MM.1S (cell line): ENCODE results near the gene MOCS2.

ENCODE experiments used
- DNase-seq: peaks from one replicate; pipeline ENCODE4 v3.0.0-alpha.2; 2015
- H2AFZ ChIP-seq: fragments of 300-600 bp; sonication (generic); 2 replicates; pipeline ENCODE4 v1.6.0; 2016; ENCODE audit warnings: antibody characterized with exemption, low read length
- H3F3A ChIP-seq: fragments of 300-600 bp; sonication (generic); 2 replicates; pipeline ENCODE4 v1.6.1; 2016; ENCODE audit warnings: mild to moderate bottlenecking, antibody characterized with exemption, low read length, moderate library complexity, mixed read lengths; ENCODE audit not compliant: insufficient read depth
- H3K27ac ChIP-seq: fragments of 300-600 bp; sonication (generic); 2 replicates; pipeline ENCODE4 v1.5.1; 2016; ENCODE audit warnings: mild to moderate bottlenecking, low read length
- H3K27me3 ChIP-seq: fragments of 300-600 bp; sonication (generic); replicated peaks from 2 replicates; pipeline ENCODE4 v1.6.0; 2016; ENCODE audit warnings: low read length; ENCODE audit not compliant: insufficient read depth
- H3K36me3 ChIP-seq: fragments of 300-600 bp; sonication (generic); replicated peaks from 2 replicates; pipeline ENCODE4 v1.6.1; 2016; ENCODE audit warnings: mild to moderate bottlenecking, low read length, mixed read lengths; ENCODE audit not compliant: insufficient read depth
- H3K4me1 ChIP-seq: fragments of 300-600 bp; sonication (generic); 2 replicates; pipeline ENCODE4 v1.6.1; 2016; ENCODE audit warnings: low read length, mixed read lengths
- H3K4me2 ChIP-seq: fragments of 300-600 bp; sonication (generic); 2 replicates; pipeline ENCODE4 v1.6.0; 2016; ENCODE audit warnings: low read depth, low read length
- H3K4me3 ChIP-seq: fragments of 300-600 bp; sonication (generic); 2 replicates; pipeline ENCODE4 v1.5.1; 2016; ENCODE audit warnings: low read length, mixed read lengths
- H3K79me2 ChIP-seq: fragments of 300-600 bp; sonication (generic); 2 replicates; pipeline ENCODE4 v1.6.1; 2016; ENCODE audit warnings: mixed run types, low read length, mixed read lengths
- H3K9ac ChIP-seq: fragments of 300-600 bp; sonication (generic); 2 replicates; pipeline ENCODE4 v1.6.1; 2016; ENCODE audit warnings: low read length, mixed read lengths
- H3K9me2 ChIP-seq: fragments of 300-600 bp; sonication (generic); replicated peaks from 2 replicates; pipeline ENCODE4 v1.6.1; 2016; ENCODE audit warnings: mild to moderate bottlenecking, low read length, mixed read lengths; ENCODE audit not compliant: insufficient read depth
- H3K9me3 ChIP-seq: fragments of 300-600 bp; sonication (generic); replicated peaks from 2 replicates; pipeline ENCODE4 v1.6.1; 2016; ENCODE audit warnings: mild to moderate bottlenecking, low read length, mixed read lengths; ENCODE audit not compliant: insufficient read depth
- H4K20me1 ChIP-seq: fragments of 300-600 bp; sonication (generic); 2 replicates; pipeline ENCODE4 v1.6.1; 2016; ENCODE audit warnings: mild to moderate bottlenecking, low read length, moderate library complexity, mixed read lengths; ENCODE audit not compliant: insufficient read depth
- EZH2 ChIP-seq: fragments of 300-600 bp; sonication (generic); optimal IDR thresholded peaks from 2 replicates; pipeline ENCODE3; 2017; ENCODE audit warnings: low read depth, mild to moderate bottlenecking, antibody characterized with exemption, low read length, mixed read lengths
- EZH2phosphoT487 ChIP-seq: fragments of 300-600 bp; sonication (generic); IDR thresholded peaks from 2 replicates; pipeline ENCODE4 v1.6.1; 2018; ENCODE audit warnings: antibody characterized with exemption, low read length
- TF ChIP-seq, protein P1 (sequence below): fragments of 300-600 bp; sonication (generic); IDR thresholded peaks from 2 replicates; pipeline ENCODE4 v1.5.1; 2016; ENCODE audit warnings: antibody characterized with exemption, low read length, mixed read lengths

MOCS2 gene

DNA sequence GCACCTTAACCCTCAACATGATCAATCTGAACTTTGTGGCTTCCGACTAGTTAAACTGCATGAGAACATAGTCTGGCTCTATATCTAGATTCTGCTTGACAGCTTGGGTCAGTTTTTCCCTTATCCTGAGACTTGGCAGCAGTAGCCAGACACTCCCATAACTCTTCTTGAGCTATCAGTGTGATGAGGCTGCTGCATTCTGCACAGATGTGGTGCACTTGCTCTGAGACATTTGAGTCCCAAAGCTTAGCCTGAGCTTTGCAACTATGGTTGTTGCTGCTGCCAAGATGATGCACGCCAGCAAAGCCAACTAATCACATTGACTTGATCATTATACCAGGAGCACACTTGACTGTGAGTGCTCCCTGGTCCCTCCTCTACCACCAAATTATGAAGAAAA, 36.2 kb downstream of the MOCS2 start:
- Histone ChIP-seq H3K9me2 (no peaks in the 10 kb centered on the region), H3K4me2 (no peak overlapping the region), H4K20me1 (no peaks in the 10 kb centered on the region), H3K36me3 (no peaks in the 10 kb centered on the region), H3K9ac (no peak overlapping the region), H3K9me3 (no peaks in the 10 kb centered on the region), H3F3A (no peaks in the 10 kb centered on the region), H3K4me3 (no peak overlapping the region), H3K79me2 (no peaks in the 10 kb centered on the region), H2AFZ (no peak overlapping the region), H3K4me1 (no peaks in the 10 kb centered on the region), H3K27me3 (no peaks in the 10 kb centered on the region), H3K27ac (no peak overlapping the region)
- TF ChIP-seq EZH2 (no peak), EZH2phosphoT487 (no peak)
- TF ChIP-seq, protein P1, sequence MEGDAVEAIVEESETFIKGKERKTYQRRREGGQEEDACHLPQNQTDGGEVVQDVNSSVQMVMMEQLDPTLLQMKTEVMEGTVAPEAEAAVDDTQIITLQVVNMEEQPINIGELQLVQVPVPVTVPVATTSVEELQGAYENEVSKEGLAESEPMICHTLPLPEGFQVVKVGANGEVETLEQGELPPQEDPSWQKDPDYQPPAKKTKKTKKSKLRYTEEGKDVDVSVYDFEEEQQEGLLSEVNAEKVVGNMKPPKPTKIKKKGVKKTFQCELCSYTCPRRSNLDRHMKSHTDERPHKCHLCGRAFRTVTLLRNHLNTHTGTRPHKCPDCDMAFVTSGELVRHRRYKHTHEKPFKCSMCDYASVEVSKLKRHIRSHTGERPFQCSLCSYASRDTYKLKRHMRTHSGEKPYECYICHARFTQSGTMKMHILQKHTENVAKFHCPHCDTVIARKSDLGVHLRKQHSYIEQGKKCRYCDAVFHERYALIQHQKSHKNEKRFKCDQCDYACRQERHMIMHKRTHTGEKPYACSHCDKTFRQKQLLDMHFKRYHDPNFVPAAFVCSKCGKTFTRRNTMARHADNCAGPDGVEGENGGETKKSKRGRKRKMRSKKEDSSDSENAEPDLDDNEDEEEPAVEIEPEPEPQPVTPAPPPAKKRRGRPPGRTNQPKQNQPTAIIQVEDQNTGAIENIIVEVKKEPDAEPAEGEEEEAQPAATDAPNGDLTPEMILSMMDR: no peak
- no peak for DNase-seq

DNA sequence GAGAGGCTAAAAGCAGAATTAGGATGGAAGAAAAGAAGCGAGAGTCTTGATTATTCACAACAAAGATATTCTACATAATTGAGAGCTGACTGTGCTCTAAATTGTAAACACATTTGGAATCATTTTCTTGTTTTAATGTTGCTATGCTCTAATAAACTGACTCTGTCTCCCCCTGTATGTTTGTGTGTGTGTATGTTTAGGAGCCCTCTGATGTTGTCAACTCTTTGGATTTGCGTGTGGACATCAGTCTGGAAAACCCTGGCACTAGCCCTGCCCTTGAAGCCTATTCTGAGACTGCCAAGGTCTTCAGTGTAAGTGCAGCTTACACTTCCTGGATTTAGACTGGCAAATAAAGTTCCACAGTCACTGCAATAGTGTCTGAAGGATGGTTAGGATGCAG, 37.8 kb downstream of the MOCS2 start:
- no peak for TF ChIP-seq EZH2phosphoT487
- TF ChIP-seq EZH2: no peak
- TF ChIP-seq, protein P1: no peak
- H4K20me1 ChIP-seq: no peaks in the 10 kb centered on the region
- H2AFZ ChIP-seq: no peak overlapping the region

DNA sequence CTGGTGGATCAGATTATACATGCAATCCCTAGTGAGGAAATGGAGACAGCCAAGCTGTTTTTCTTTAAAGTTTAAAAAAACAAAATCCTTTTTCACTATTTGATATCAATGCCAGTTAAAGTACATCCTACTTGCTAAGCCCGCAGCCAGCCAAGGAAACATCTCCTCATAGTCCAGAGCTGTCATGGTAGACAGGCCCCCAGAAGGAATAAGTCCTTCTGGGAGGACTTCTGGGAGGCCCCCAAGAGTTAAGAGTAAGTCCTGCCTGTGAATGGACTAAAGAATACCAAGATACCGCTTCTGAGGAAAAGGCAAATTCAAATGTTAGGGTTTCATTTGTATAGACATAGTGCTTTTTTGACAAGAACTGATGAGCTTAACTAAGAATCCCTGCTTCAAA, 38.3 kb downstream of the MOCS2 start:
- no peak overlapping the region for H3K4me2 ChIP-seq
- H3K9me3 ChIP-seq: no peaks in the 10 kb centered on the region
- TF ChIP-seq EZH2 (no peak), EZH2phosphoT487 (no peak)
- TF ChIP-seq, protein P1: no peak
- no peaks in the 10 kb centered on the region for H3K9me2 ChIP-seq
- H4K20me1 ChIP-seq: no peaks in the 10 kb centered on the region
- H3K4me1 ChIP-seq: no peaks in the 10 kb centered on the region
- H3K4me3 ChIP-seq: no peak overlapping the region
- H3K79me2 ChIP-seq: no peaks in the 10 kb centered on the region
- no peaks in the 10 kb centered on the region for H3F3A ChIP-seq
- H3K9ac ChIP-seq: no peak overlapping the region
- H3K36me3 ChIP-seq: no peaks in the 10 kb centered on the region
- no peak for DNase-seq
- H3K27ac ChIP-seq: no peak overlapping the region
- no peaks in the 10 kb centered on the region for H3K27me3 ChIP-seq
- no peak overlapping the region for H2AFZ ChIP-seq

More for the DNA sequence above, 37.8 kb downstream of the MOCS2 start:
- no peaks in the 10 kb centered on the region for H3K9me2 ChIP-seq
- no peaks in the 10 kb centered on the region for H3K36me3 ChIP-seq
- no peak overlapping the region for H3K4me2 ChIP-seq
- H3K4me3 ChIP-seq: no peak overlapping the region
- no peaks in the 10 kb centered on the region for H3K79me2 ChIP-seq
- no peak for DNase-seq
- no peak overlapping the region for H3K27ac ChIP-seq
- no peaks in the 10 kb centered on the region for H3F3A ChIP-seq
- H3K27me3 ChIP-seq: no peaks in the 10 kb centered on the region
- H3K9ac ChIP-seq: no peak overlapping the region
- no peaks in the 10 kb centered on the region for H3K4me1 ChIP-seq
- no peaks in the 10 kb centered on the region for H3K9me3 ChIP-seq
